ENCODE data around the gene USP12.

Gene USP12

GRCh38 chr13:27208514-27208913 lies 36.9 kb upstream of the USP12 start:
- Histone ChIP-seq H3K4me3 (ENCODE audit: low read depth, low read length) (no peak overlapping the region), H3K4me1 (no peaks in the 10 kb centered on the region), H3K27me3 (peaks cover 13% of the 10 kb centered on the region), H3K9me3 (peaks cover 4% of the 10 kb centered on the region; the same call in 1 of the 2 replicates), H3K36me3 (no peaks in the 10 kb centered on the region)
- TF ChIP-seq CTCF (IDR thresholded peaks at IDR 0.05; ENCODE audit: low read depth, low read length) = no peak
- DNase-seq = no peak

- Histone ChIP-seq H3K36me3 (no peaks in the 10 kb centered on the region), H3K4me1 (no peaks in the 10 kb centered on the region), H3K4me3 (ENCODE audit: low read depth, low read length) (no peak overlapping the region), H3K27me3 (peaks cover 10% of the 10 kb centered on the region; the same call in 1 of the 2 replicates), H3K9me3 (no peaks in the 10 kb centered on the region)
- DNase-seq = no peak
- peak; percentile 21 for TF ChIP-seq CTCF (IDR thresholded peaks at IDR 0.05; ENCODE audit: low read depth, low read length)
Observed at GRCh38 chr13:27203854-27204253, 32.2 kb upstream of the USP12 start.

GRCh38 chr13:27203186-27203585 lies 31.6 kb upstream of the USP12 start:
- no peak for TF ChIP-seq CTCF (IDR thresholded peaks at IDR 0.05; ENCODE audit: low read depth, low read length)

GRCh38 chr13:27201661-27202060 lies 30.1 kb upstream of the USP12 start:
- Histone ChIP-seq H3K27me3 (peaks cover 8% of the 10 kb centered on the region; the same call in 1 of the 2 replicates), H3K4me3 (ENCODE audit: low read depth, low read length) (no peak overlapping the region), H3K36me3 (no peaks in the 10 kb centered on the region), H3K9me3 (no peaks in the 10 kb centered on the region), H3K4me1 (no peaks in the 10 kb centered on the region)
- no peak for DNase-seq
- no peak for TF ChIP-seq CTCF (IDR thresholded peaks at IDR 0.05; ENCODE audit: low read depth, low read length)

More at GRCh38 chr13:27203186-27203585, 31.6 kb upstream of the USP12 start:
- Histone ChIP-seq H3K9me3 (no peaks in the 10 kb centered on the region), H3K36me3 (no peaks in the 10 kb centered on the region), H3K4me3 (ENCODE audit: low read depth, low read length) (no peak overlapping the region), H3K4me1 (no peaks in the 10 kb centered on the region), H3K27me3 (peaks cover 8% of the 10 kb centered on the region; the same call in 1 of the 2 replicates)
- no peak for DNase-seq

- no peak for DNase-seq
- H3K4me3 ChIP-seq (ENCODE audit: low read depth, low read length) = no peak overlapping the region
- no peaks in the 10 kb centered on the region for H3K4me1 ChIP-seq
- TF ChIP-seq CTCF (IDR thresholded peaks at IDR 0.05; ENCODE audit: low read depth, low read length) = no peak
- H3K9me3 ChIP-seq = no peaks in the 10 kb centered on the region
- H3K36me3 ChIP-seq = no peaks in the 10 kb centered on the region
- peaks cover 5% of the 10 kb centered on the region; the same call in 1 of the 2 replicates for H3K27me3 ChIP-seq
Observed at GRCh38 chr13:27200413-27201070, 28.9 kb upstream of the USP12 start.

GRCh38 chr13:27199696-27200095 lies 28.1 kb upstream of the USP12 start:
- no peak for DNase-seq
- Histone ChIP-seq H3K4me1 (no peaks in the 10 kb centered on the region), H3K27me3 (peaks cover 2% of the 10 kb centered on the region; the same call in 1 of the 2 replicates), H3K36me3 (no peaks in the 10 kb centered on the region), H3K4me3 (ENCODE audit: low read depth, low read length) (no peak overlapping the region), H3K9me3 (no peaks in the 10 kb centered on the region)
- TF ChIP-seq CTCF (IDR thresholded peaks at IDR 0.05; ENCODE audit: low read depth, low read length) = no peak
